HepG2 (cell line): ENCODE measurements around the gene DCLRE1C. TPM values are rescaled to one million over a fixed set of nuclear protein-coding genes. Genes with fewer than 3 reads are reported as not detected.

Experiments used
- ATAC-seq: fragments of 200-7000 bp; cut with Tn5 transposase; 3 replicates; pipeline ENCODE4 v1.9.1; 2020; ENCODE audit warnings: mild to moderate bottlenecking, moderate library complexity
- BruUV-seq: library from RNA; stranded (reverse); fragments of 400-500 nt; replicated peaks from 2 replicates; lab custom pipeline; 2021; lab: Mats Ljungman, UMichigan
- CTCF ChIA-PET: fragments of 300-600 bp; formaldehyde crosslinking; extraction: SDS; loops from one replicate; lab custom pipeline; 2021; ENCODE audit warnings: low total read pairs, inconsistent platforms, low intra/inter-chr PET ratio; lab: Yijun Ruan, JAX
- POLR2A ChIA-PET: fragments of 350-600 bp; sonication (Branson Sonifier 250); formaldehyde crosslinking; loops from one replicate; lab custom pipeline; 2020; ENCODE audit warnings: antibody characterized with exemption, inconsistent platforms; lab: Yijun Ruan, JAX
- DNase-seq: peaks from one replicate; pipeline ENCODE4 v3.0.0-alpha.2; 2015; ENCODE audit warnings: low spot score
- FAIRE-seq: peaks from 3 replicates; lab custom pipeline; 2011; peaks lifted over from hg19 to GRCh38; lab: Jason Lieb, UNC
- H2AFZ ChIP-seq: one replicate; pipeline ENCODE4 v1.6.1; 2011; ENCODE audit warnings: low read length, inconsistent platforms
- H3K27ac ChIP-seq: fragments of 300-600 bp; 3 replicates; pipeline ENCODE4 v1.8.0; 2011; ENCODE audit warnings: mixed run types, mild to moderate bottlenecking, mixed read lengths, low read length, inconsistent platforms; ENCODE audit not compliant: insufficient read depth; ENCODE audit errors: extremely low read length
- H3K27me3 ChIP-seq, 2 experiments: fragments of 200-600 bp in 1 of 2; 2 replicates in 1 of 2; 3 replicates in 1 of 2; pipeline versions ENCODE4 v1.6.0 to v1.8.0; 2011; ENCODE audit warnings: low read length in 2 of 2, mild to moderate bottlenecking in 2 of 2, moderate library complexity in 2 of 2, inconsistent platforms in 1 of 2; ENCODE audit not compliant: insufficient read depth in 2 of 2, control insufficient read depth in 1 of 2
- H3K36me3 ChIP-seq, 2 experiments: fragments of 200-600 bp in 1 of 2; replicated peaks in 1 of 2; 2 replicates in 1 of 2; 3 replicates in 1 of 2; pipeline versions ENCODE4 v1.5.1 to v1.8.0; 2011; ENCODE audit warnings: low read length in 2 of 2, inconsistent platforms in 1 of 2; ENCODE audit not compliant: insufficient read depth in 2 of 2, control insufficient read depth in 1 of 2
- H3K4me1 ChIP-seq: 2 replicates; pipeline ENCODE4 v1.5.1; 2012; ENCODE audit warnings: low read length, inconsistent platforms; ENCODE audit not compliant: insufficient read depth
- H3K4me2 ChIP-seq: 2 replicates; pipeline ENCODE4 v1.6.0; 2011; ENCODE audit warnings: low read depth, low read length, inconsistent platforms
- H3K4me3 ChIP-seq, 3 experiments: fragments of 200-600 bp in 1 of 3; sonication (generic), shearing (Covaris generic) in 1 of 3; replicated peaks in 1 of 3; 2 replicates each; pipeline ENCODE4 v1.5.1; 2011 to 2016; ENCODE audit warnings: low read length in 3 of 3, inconsistent platforms in 2 of 3, low read depth in 2 of 3, mild to moderate bottlenecking in 2 of 3, control low read depth in 1 of 3, mixed read lengths in 1 of 3; ENCODE audit not compliant: insufficient read depth in 1 of 3
- H3K79me2 ChIP-seq: one replicate; pipeline ENCODE4 v1.6.1; 2011; ENCODE audit warnings: low read length, inconsistent platforms; ENCODE audit not compliant: insufficient read depth
- H3K9ac ChIP-seq: 2 replicates; pipeline ENCODE4 v1.6.0; 2011; ENCODE audit warnings: mild to moderate bottlenecking, low read depth, low read length, inconsistent platforms; ENCODE audit not compliant: insufficient read depth
- H3K9me3 ChIP-seq: 2 replicates; pipeline ENCODE4 v1.5.1; 2012; ENCODE audit warnings: mild to moderate bottlenecking, low read length
- H4K20me1 ChIP-seq: 2 replicates; pipeline ENCODE4 v1.6.0; 2011; ENCODE audit warnings: inconsistent platforms, mild to moderate bottlenecking, low read length, moderate library complexity; ENCODE audit not compliant: insufficient read depth
- GZF1 ChIP-seq: sonication (generic); formaldehyde crosslinking; IDR thresholded peaks from 2 replicates; pipeline ENCODE4 v1.5.1; 2020; ENCODE audit warnings: mild to moderate bottlenecking, missing genetic modification reagents
- HNF4A ChIP-seq: sonication (generic); formaldehyde crosslinking; IDR thresholded peaks from 2 replicates; pipeline ENCODE4 v1.4.0; 2020; ENCODE audit warnings: missing genetic modification reagents
- LRRFIP1 ChIP-seq: sonication (generic); formaldehyde crosslinking; conservative IDR thresholded peaks from 2 replicates; pipeline ENCODE4 v1.4.0; 2020; ENCODE audit warnings: missing genetic modification reagents
- NCOA2 ChIP-seq: sonication (generic); formaldehyde crosslinking; IDR thresholded peaks from 2 replicates; pipeline ENCODE4 v1.8.0; 2022; ENCODE audit warnings: inconsistent platforms
- NCOA5 ChIP-seq: sonication (generic); formaldehyde crosslinking; IDR thresholded peaks from 2 replicates; pipeline ENCODE4 v1.4.0; 2020; ENCODE audit warnings: missing genetic modification reagents
- RBAK ChIP-seq: sonication (generic); formaldehyde crosslinking; IDR thresholded peaks from 2 replicates; pipeline ENCODE4 v1.5.1; 2020; ENCODE audit warnings: mild to moderate bottlenecking, missing genetic modification reagents
- ZFP62 ChIP-seq: sonication (generic); formaldehyde crosslinking; IDR thresholded peaks from 2 replicates; pipeline ENCODE4 v1.4.0; 2020; ENCODE audit warnings: missing genetic modification reagents
- ZNF136 ChIP-seq: sonication (generic); formaldehyde crosslinking; IDR thresholded peaks from 2 replicates; pipeline ENCODE4 v1.8.1; 2022; ENCODE audit warnings: low read depth, mild to moderate bottlenecking, moderate library complexity, missing genetic modification reagents
- ZNF362 ChIP-seq: sonication (generic); formaldehyde crosslinking; IDR thresholded peaks from 2 replicates; pipeline ENCODE4 v1.4.0; 2020; ENCODE audit warnings: missing genetic modification reagents, mild to moderate bottlenecking, borderline replicate concordance
- ZNF563 ChIP-seq: sonication (generic); formaldehyde crosslinking; IDR thresholded peaks from 2 replicates; pipeline ENCODE4 v1.8.0; 2022; ENCODE audit warnings: mild to moderate bottlenecking, moderate library complexity, missing genetic modification reagents
- ZNF619 ChIP-seq: sonication (generic); formaldehyde crosslinking; IDR thresholded peaks from 2 replicates; pipeline ENCODE4 v1.4.0; 2020; ENCODE audit warnings: mild to moderate bottlenecking, missing genetic modification reagents
- ZNF720 ChIP-seq: sonication (generic); formaldehyde crosslinking; IDR thresholded peaks from 2 replicates; pipeline ENCODE4 v1.4.0; 2020; ENCODE audit warnings: missing genetic modification reagents
- ZNF770 ChIP-seq: sonication (generic); formaldehyde crosslinking; IDR thresholded peaks from 2 replicates; pipeline ENCODE4 v1.5.0; 2020; ENCODE audit warnings: mild to moderate bottlenecking, missing genetic modification reagents
- ZNF83 ChIP-seq: sonication (generic); formaldehyde crosslinking; IDR thresholded peaks from 2 replicates; pipeline ENCODE4 v1.4.0; 2020; ENCODE audit warnings: missing genetic modification reagents, mild to moderate bottlenecking, borderline replicate concordance
- ZNF879 ChIP-seq: sonication (generic); formaldehyde crosslinking; IDR thresholded peaks from 2 replicates; pipeline ENCODE4 v1.8.1; 2023; ENCODE audit warnings: missing genetic modification reagents
- ZSCAN25 ChIP-seq: sonication (generic); formaldehyde crosslinking; IDR thresholded peaks from 2 replicates; pipeline ENCODE4 v1.8.0; 2022; ENCODE audit warnings: mild to moderate bottlenecking, missing genetic modification reagents
- WGBS: methylation state at CpG from one replicate; pipeline ENCODE4 v1.1.6; 2017; ENCODE audit warnings: low lambda C conversion rate; 5-methylcytosine and 5-hydroxymethylcytosine counted together
- in situ Hi-C: cut with HindIII; loops from 2 replicates; pipeline ENCODE4 v1.10.0; 2017; ENCODE audit warnings: low pct_unique_long_range_greater_than_20kb; ENCODE audit not compliant: extremely low pct_ligation_motif_present
- intact Hi-C: fragments of 100-400 bp; cut with micrococcal nuclease; formaldehyde crosslinking; loops from one replicate; pipeline ENCODE4 v1.10.0; 2022; ENCODE audit not compliant: unreplicated experiment
- polyA plus RNA-seq, 8 experiments: library from polyadenylated mRNA; depleted of rRNA in 3 of 8; stranded (reverse) in 7 of 8; unstranded in 1 of 8; fragments of >200 nt; fragmentation: Illumina TruSeq in 4 of 8; extraction: Trizol in 4 of 8; gene quantifications; 2 replicates each; pipeline versions ENCODE4 v1.2.1 to v1.2.3, GENCODE V29; 2011 to 2016; ENCODE audit warnings: low read depth in 4 of 8, missing spikeins in 1 of 8, mixed read lengths in 1 of 8; ENCODE audit not compliant: insufficient read depth in 1 of 8
- total RNA-seq, 5 experiments: library from RNA; depleted of rRNA; stranded (reverse); fragments of >200 nt; fragmentation: Illumina TruSeq; extraction: Trizol; gene quantifications; 2 replicates each; pipeline ENCODE4 v1.2.3, GENCODE V29; 2016; ENCODE audit warnings: low read depth in 1 of 5

Gene DCLRE1C
- total and polyA plus RNA-seq, 2 of the 13 experiments (the other 11 are each of a cell fraction or from before 2014, with no cell fraction given): 3.0 to 10.3 TPM

GRCh38 chr10:14954001-14954770, at the start of gene DCLRE1C (continued):
- TF ChIP-seq ZNF563 (CRISPR knock-in tag) (peak; percentile 94; the same call in 1 of the 2 replicates), ZNF879 (CRISPR knock-in tag) (peak; percentile 97)

GRCh38 chr10:14995964-14996565, 42.2 kb upstream of the DCLRE1C start:
- DNase-seq (no peak), FAIRE-seq (no peak), ATAC-seq (no peak)
- ChIA-PET POLR2A (no interaction called here), CTCF (no interaction called here)
- no peak overlapping the region for H2AFZ ChIP-seq
- no peaks in the 10 kb centered on the region for H3K9me3 ChIP-seq
- no peak overlapping the region for H3K9ac ChIP-seq
- H3K4me3 ChIP-seq: no peak overlapping the region
- no peak overlapping the region for H3K27ac ChIP-seq
- no TSS peak for BruUV-seq
- in situ Hi-C loops (loop anchor here (10.0 kb wide), 1 partner anchor 109 kb away; no protein-coding TSS in a partner anchor), intact Hi-C loops (loop anchor here (10.0 kb wide), 1 partner anchor 169 kb away; the partner anchor contains the start of gene NMT2)
- no peaks in the 10 kb centered on the region for H4K20me1 ChIP-seq
- WGBS: 81% methylated on average over 46 of the region's 50 CpGs
- no peaks in the 10 kb centered on the region; a peak in 1 of 5 replicates for H3K27me3 ChIP-seq
- peaks cover 28% of the 10 kb centered on the region for H3K4me1 ChIP-seq
- H3K36me3 ChIP-seq: no peaks in the 10 kb centered on the region
- H3K4me2 ChIP-seq: no peak overlapping the region
- no peaks in the 10 kb centered on the region for H3K79me2 ChIP-seq
- TF ChIP-seq ZNF83 (CRISPR knock-in tag): no peak
- no peak for TF ChIP-seq ZNF136
- no peak for TF ChIP-seq NCOA5 (CRISPR knock-in tag)
- no peak for TF ChIP-seq RBAK (CRISPR knock-in tag)
- TF ChIP-seq ZNF619: no peak
- TF ChIP-seq HNF4A (CRISPR knock-in tag): no peak
- no peak for TF ChIP-seq ZNF720 (CRISPR knock-in tag)
- no peak for TF ChIP-seq ZSCAN25
- no peak for TF ChIP-seq GZF1 (CRISPR knock-in tag)
- no peak for TF ChIP-seq ZFP62 (CRISPR knock-in tag)
- no peak for TF ChIP-seq ZNF770
- no peak for TF ChIP-seq NCOA2 (CRISPR knock-in tag)
- no peak for TF ChIP-seq LRRFIP1 (CRISPR knock-in tag)
- TF ChIP-seq ZNF362: no peak
